ENCODE data around the gene SPEM3.

SPEM3 gene

DNA sequence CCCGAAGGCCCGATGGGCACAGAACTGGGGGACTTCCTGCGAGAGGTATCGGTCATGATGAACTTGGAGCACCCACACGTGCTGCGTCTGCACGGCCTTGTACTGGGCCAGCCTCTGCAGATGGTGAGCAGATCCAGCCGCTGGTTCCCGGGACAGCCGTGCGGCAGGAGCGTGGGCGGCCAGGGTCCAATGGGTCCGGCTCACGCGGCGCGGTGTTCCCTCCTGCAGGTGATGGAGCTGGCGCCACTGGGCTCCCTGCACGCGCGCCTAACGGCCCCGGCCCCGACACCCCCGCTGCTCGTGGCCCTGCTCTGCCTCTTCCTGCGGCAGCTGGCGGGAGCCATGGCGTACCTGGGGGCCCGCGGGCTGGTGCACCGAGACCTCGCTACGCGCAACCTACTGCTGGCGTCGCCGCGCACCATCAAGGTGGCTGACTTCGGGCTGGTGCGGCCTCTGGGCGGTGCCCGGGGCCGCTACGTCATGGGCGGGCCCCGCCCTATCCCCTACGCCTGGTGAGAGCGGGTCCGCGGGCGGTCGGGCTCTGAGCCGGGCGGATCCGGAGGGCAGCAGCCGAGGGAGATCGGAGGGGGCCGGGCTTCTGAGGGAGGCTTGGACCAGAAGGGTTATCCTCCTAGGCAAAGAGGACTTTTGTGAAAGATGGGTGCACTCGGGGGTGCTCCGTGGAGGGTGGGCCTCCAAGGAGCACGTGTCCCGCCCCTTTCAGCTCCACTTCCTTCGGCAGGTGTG is 44.7 kb upstream of the SPEM3 start:
- no peak for TF ChIP-seq CTCF (IDR thresholded peaks at IDR 0.05; ENCODE audit: low read depth, low read length, missing control alignments)
- no peak for DNase-seq (ENCODE audit: low read depth)
- H3K4me3 ChIP-seq (ENCODE audit: low read depth, low read length), result peak overlapping the region; percentile 42
- in situ Hi-C loops (cut with HindIII; ENCODE audit: low sequenced_read_pairs), result no loop called here

GRCh38 chr17:7384489-7385081 is 44.1 kb upstream of the SPEM3 start:
- in situ Hi-C loops (cut with HindIII; ENCODE audit: low sequenced_read_pairs), result loop anchor here (5.0 kb wide), 1 partner anchor 93 kb away; the partner anchor contains the start of gene ZBTB4
- DNase-seq (ENCODE audit: low read depth), result no peak
- peak overlapping the region; percentile 42 for H3K4me3 ChIP-seq (ENCODE audit: low read depth, low read length)
- TF ChIP-seq CTCF (IDR thresholded peaks at IDR 0.05; ENCODE audit: low read depth, low read length, missing control alignments), result no peak

DNA sequence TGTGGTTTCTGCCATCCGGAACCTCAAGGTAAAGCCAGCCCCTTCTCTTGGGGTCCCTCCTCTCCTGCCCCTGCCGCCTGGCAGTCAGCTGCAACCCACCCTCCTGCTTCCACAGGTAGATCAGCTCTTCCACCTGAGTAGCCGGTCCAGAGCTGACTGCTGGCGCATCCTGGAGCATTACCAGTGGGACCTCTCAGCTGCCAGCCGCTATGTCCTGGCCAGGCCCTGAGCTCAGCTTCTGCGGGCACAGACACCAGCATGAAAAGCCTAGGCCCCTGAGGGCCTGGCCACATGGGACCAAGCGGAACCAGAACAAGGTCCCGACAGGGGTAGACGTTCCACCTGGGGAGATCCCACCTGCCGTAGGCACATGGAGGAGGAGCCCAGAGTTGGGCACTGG is 39.8 kb upstream of the SPEM3 start:
- TF ChIP-seq CTCF (IDR thresholded peaks at IDR 0.05; ENCODE audit: low read depth, low read length, missing control alignments), result no peak
- no peak for DNase-seq (ENCODE audit: low read depth)
- in situ Hi-C loops (cut with HindIII; ENCODE audit: low sequenced_read_pairs), result loop anchor here (5.0 kb wide), 1 partner anchor 88 kb away; the partner anchor contains the start of gene ZBTB4
- H3K4me3 ChIP-seq (ENCODE audit: low read depth, low read length), result no peak overlapping the region

DNA sequence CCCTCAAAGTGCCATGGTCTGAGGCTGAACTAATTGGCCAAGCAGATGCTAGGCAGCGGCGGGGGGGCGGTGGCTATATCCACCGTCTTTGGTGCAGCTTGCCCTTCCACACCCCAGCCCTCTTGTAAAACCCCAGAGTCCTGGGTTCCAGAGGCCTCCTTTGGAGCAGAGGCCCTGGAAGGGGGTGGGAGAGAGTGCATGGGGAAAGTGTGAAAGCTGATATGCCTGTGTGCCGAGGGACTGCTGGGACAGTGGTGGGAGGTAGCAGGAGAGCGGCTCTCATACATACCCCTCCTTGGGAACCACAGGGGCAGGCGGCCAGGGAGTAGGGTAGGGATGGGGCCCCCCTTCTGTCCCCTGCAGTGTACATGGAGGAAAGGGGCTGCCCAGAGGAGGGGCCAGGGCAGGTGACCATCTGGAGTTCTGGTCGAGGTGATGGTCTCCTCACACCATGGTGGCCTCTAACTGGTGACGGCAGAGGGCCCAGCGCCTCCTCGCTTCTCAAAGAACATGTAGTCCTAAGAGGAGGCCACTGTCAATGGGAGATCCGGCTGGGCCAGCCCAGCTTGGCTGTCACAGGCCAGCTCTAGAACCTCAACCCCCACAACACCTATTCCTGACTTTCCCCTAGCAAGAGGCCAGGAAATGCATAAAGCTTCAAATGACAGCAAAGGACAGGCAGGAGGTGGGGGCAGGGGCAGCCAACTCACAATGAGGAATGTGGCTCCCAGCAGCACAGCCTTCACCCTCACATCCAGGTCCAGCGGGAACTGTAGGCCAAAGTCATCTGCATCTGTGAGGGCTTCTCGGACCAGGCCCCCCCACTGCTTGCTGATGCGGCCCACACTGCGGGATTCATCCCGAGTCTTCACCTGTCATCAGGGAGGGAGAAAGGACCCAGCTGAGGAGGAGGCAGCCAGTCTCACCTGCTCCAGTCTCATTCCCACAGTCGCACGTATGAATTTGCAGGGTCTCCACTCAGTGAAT is 38.4 kb upstream of the SPEM3 start:
- no peak for DNase-seq (ENCODE audit: low read depth)
- no peak for TF ChIP-seq CTCF (IDR thresholded peaks at IDR 0.05; ENCODE audit: low read depth, low read length, missing control alignments)
- no peak overlapping the region for H3K4me3 ChIP-seq (ENCODE audit: low read depth, low read length)
- in situ Hi-C loops (cut with HindIII; ENCODE audit: low sequenced_read_pairs), result loop anchor here (5.0 kb wide), 1 partner anchor 87 kb away; the partner anchor contains the start of gene ZBTB4

DNA sequence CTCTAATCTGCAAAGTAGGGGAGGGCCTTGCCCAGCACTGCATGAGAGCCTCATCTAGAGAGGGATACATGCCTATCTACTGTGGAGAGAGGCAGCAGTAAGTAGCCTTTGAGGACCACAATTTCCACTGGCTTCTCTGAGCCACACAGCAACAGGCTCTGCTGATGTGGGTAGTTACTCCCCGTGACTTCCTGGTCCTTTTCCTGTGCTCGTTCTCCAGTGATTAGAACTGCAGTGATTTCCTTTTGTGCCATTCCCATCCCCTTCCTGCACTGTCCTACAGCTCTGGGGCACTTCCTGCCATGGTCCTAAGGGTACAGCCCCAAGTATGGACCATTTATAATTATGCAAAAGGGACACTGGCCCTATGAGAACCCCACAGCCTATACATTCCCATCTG is 37.4 kb upstream of the SPEM3 start:
- no peak overlapping the region for H3K4me3 ChIP-seq (ENCODE audit: low read depth, low read length)
- in situ Hi-C loops (cut with HindIII; ENCODE audit: low sequenced_read_pairs), result no loop called here
- TF ChIP-seq CTCF (IDR thresholded peaks at IDR 0.05; ENCODE audit: low read depth, low read length, missing control alignments), result no peak
- DNase-seq (ENCODE audit: low read depth), result no peak

All from astrocyte of the cerebellum (primary cell).